ENCODE results near the gene DOCK7.
"Not testable (repeated sequence)": the region's sequence is repeated elsewhere in the genome, so short reads cannot be mapped to it uniquely, and the experiment has no call there.

Gene DOCK7

GRCh38 chr1:62539028-62539447 is 149.1 kb downstream of the DOCK7 start:
- Mint-ChIP-seq H3K9me3 (no peaks in the 10 kb centered on the region), H3K4me3 (no peak overlapping the region), H3K27me3 (ENCODE audit: low read depth) (no peaks in the 10 kb centered on the region), H3K27ac (no peak overlapping the region), H3K36me3 (ENCODE audit: low read depth) (peaks cover 39% of the 10 kb centered on the region), H3K4me1 (no peaks in the 10 kb centered on the region)
- TF ChIP-seq CTCF (IDR thresholded peaks at IDR 0.05; ENCODE audit: unreplicated experiment in 3 of 3), result no peak

- H3K4me1 Mint-ChIP-seq, result no peaks in the 10 kb centered on the region
- no peak for TF ChIP-seq CTCF (IDR thresholded peaks at IDR 0.05; ENCODE audit: unreplicated experiment in 3 of 3)
- H3K36me3 Mint-ChIP-seq (ENCODE audit: low read depth), result peaks cover 33% of the 10 kb centered on the region
- H3K27me3 Mint-ChIP-seq (ENCODE audit: low read depth), result no peaks in the 10 kb centered on the region
- H3K4me3 Mint-ChIP-seq, result no peak overlapping the region
- H3K27ac Mint-ChIP-seq, result no peak overlapping the region
- no peaks in the 10 kb centered on the region for H3K9me3 Mint-ChIP-seq
Measured at GRCh38 chr1:62536865-62537264, 151.3 kb downstream of the DOCK7 start.

GRCh38 chr1:62530516-62531154 is 157.6 kb downstream of the DOCK7 start:
- H3K4me1 Mint-ChIP-seq, result no peaks in the 10 kb centered on the region
- no peaks in the 10 kb centered on the region for H3K9me3 Mint-ChIP-seq

GRCh38 chr1:62529227-62529626 is 159.0 kb downstream of the DOCK7 start:
- no peak overlapping the region for H3K27ac Mint-ChIP-seq
- H3K9me3 Mint-ChIP-seq, result no peaks in the 10 kb centered on the region
- no peaks in the 10 kb centered on the region for H3K4me1 Mint-ChIP-seq
- no peak overlapping the region for H3K4me3 Mint-ChIP-seq
- TF ChIP-seq CTCF (IDR thresholded peaks at IDR 0.05; ENCODE audit: unreplicated experiment in 3 of 3), result no peak
- no peaks in the 10 kb centered on the region for H3K27me3 Mint-ChIP-seq (ENCODE audit: low read depth)
- peaks cover 26% of the 10 kb centered on the region for H3K36me3 Mint-ChIP-seq (ENCODE audit: low read depth)

More at GRCh38 chr1:62530516-62531154, 157.6 kb downstream of the DOCK7 start:
- Mint-ChIP-seq H3K36me3 (ENCODE audit: low read depth) (peaks cover 25% of the 10 kb centered on the region), H3K4me3 (no peak overlapping the region), H3K27ac (no peak overlapping the region), H3K27me3 (ENCODE audit: low read depth) (no peaks in the 10 kb centered on the region)
- TF ChIP-seq CTCF (IDR thresholded peaks at IDR 0.05; ENCODE audit: unreplicated experiment in 3 of 3), result peak; percentile 52 to 67 (median 63)

GRCh38 chr1:62528015-62528414 is 160.2 kb downstream of the DOCK7 start:
- Mint-ChIP-seq H3K27ac (no peak overlapping the region), H3K27me3 (ENCODE audit: low read depth) (no peaks in the 10 kb centered on the region), H3K4me3 (no peak overlapping the region), H3K9me3 (no peaks in the 10 kb centered on the region), H3K36me3 (ENCODE audit: low read depth) (peaks cover 26% of the 10 kb centered on the region), H3K4me1 (no peaks in the 10 kb centered on the region)
- no peak for TF ChIP-seq CTCF (IDR thresholded peaks at IDR 0.05; ENCODE audit: unreplicated experiment in 3 of 3)

- peaks cover 21% of the 10 kb centered on the region for H3K36me3 Mint-ChIP-seq (ENCODE audit: low read depth)
- H3K4me3 Mint-ChIP-seq; H3K4me1 Mint-ChIP-seq; H3K9me3 Mint-ChIP-seq; H3K27ac Mint-ChIP-seq; H3K27me3 Mint-ChIP-seq (ENCODE audit: low read depth): not testable (repeated sequence)
Measured at GRCh38 chr1:62527346-62527745, 160.8 kb downstream of the DOCK7 start.

All from nephron (organoid).